Measurements from ENCODE around the gene TRPT1. TPM values are rescaled to one million over a fixed set of nuclear protein-coding genes. Genes with fewer than 3 reads are reported as not detected.

The TRPT1 gene
- total RNA-seq, 1 donor from 2014 or later = 39.0 TPM

DNA sequence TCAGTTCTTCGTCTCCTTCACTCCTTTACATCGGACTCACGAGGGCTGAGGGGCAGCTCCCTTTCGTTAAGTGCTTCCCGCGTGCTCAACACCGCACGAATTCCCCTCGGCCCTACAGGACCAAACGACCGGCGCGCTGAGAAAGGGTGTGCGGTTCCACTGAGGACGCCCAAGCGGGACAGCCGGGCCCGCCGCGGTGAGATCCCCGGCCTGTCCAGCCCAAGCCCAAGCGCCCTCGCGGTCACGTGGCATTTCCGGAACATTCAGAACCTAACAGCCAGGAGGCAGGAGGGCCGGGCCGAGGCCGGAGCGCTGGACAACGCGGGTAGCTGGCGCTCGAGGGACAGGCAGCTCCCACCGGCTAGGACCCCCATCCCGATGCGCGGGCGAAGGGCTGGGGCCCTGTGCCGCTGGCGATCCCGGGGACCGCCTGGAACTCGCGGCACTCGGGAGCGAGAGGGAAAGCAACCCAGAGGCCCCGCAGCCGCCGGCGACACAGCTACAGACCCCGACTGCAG is 40.8 kb downstream of the TRPT1 start:
- Mint-ChIP-seq H3K4me3 (ENCODE audit: unreplicated experiment) (peak overlapping the region; percentile 97), H3K4me1 (ENCODE audit: low read depth, unreplicated experiment) (peaks cover 24% of the 10 kb centered on the region), H3K27ac (ENCODE audit: unreplicated experiment) (peak overlapping the region; percentile 100), H3K27me3 (ENCODE audit: unreplicated experiment) (peaks cover 11% of the 10 kb centered on the region), H3K9me3 (ENCODE audit: unreplicated experiment) (peaks cover 5% of the 10 kb centered on the region), H3K36me3 (ENCODE audit: unreplicated experiment) (no peaks in the 10 kb centered on the region)
- peak; percentile 73 for DNase-seq
- TF ChIP-seq, protein P1, sequence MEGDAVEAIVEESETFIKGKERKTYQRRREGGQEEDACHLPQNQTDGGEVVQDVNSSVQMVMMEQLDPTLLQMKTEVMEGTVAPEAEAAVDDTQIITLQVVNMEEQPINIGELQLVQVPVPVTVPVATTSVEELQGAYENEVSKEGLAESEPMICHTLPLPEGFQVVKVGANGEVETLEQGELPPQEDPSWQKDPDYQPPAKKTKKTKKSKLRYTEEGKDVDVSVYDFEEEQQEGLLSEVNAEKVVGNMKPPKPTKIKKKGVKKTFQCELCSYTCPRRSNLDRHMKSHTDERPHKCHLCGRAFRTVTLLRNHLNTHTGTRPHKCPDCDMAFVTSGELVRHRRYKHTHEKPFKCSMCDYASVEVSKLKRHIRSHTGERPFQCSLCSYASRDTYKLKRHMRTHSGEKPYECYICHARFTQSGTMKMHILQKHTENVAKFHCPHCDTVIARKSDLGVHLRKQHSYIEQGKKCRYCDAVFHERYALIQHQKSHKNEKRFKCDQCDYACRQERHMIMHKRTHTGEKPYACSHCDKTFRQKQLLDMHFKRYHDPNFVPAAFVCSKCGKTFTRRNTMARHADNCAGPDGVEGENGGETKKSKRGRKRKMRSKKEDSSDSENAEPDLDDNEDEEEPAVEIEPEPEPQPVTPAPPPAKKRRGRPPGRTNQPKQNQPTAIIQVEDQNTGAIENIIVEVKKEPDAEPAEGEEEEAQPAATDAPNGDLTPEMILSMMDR (IDR thresholded peaks at IDR 0.05; ENCODE audit: partially characterized antibody, unreplicated experiment) = no peak

DNA sequence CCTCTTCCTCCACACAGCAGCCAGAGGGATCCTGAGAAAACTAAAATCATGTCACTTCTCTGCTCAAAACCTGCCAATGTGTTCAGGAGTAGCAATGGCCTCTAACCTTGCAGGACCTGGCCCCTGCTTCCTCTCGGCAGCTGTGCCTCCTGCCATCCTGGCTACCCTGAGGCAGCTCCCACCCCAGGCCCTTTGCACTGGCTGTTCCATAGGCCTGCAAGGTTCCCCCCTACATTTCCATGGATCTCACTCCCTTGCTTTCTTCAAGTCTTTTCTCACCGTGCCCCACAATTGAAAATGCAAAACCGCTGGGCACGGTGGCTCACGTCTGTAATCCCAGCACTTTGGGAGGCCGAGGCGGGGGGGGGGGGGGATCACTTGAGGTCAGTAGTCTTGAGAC is 42.1 kb downstream of the TRPT1 start:
- Mint-ChIP-seq H3K4me3 (ENCODE audit: unreplicated experiment) (peak overlapping the region; percentile 97), H3K4me1 (ENCODE audit: low read depth, unreplicated experiment) (peaks cover 22% of the 10 kb centered on the region)

DNA sequence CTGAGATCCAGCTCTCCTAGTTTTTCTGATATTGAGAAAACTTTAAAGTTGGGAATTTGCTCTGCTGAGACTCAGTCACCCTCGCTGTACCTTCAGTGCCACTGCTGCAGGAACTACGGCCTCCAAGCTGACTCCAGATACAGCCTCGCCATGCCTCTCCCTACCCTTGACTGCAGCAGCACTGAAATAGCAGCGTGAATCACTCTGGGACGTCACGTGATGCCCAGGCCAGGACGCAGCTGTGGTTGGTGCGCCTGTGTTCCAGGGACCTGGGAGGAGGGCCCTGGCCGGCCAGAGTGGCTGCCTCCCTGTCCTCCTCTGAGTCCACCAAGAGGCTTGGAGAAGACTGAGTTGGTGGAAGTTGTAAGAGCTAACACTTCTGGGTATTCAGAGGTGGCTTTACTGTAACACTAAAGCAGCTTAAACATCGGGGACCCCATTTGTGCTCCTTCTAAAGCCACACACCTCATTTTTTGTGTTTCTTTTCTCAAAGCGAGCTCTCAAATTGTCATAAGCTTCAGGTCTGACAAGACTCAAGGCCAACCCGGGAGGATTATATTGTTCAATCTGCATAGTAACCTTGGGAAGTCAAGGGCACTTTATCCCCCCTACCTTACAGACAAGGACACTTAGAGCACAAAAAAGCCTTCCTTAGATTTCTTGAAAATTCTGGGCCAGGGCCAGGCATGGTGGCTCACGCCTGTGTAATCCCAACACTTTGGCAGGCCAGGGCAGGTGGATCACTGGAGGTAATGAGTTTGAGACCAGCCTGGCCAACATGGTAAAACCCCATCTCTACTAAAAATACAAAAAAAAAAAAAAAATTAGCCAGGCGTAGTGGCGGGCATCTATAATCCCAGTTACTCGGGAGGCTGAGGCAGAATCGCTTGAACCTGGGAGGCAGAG is 44.2 kb downstream of the TRPT1 start:
- Mint-ChIP-seq H3K27ac (ENCODE audit: unreplicated experiment) (peak overlapping the region; percentile 83), H3K27me3 (ENCODE audit: unreplicated experiment) (peaks cover 11% of the 10 kb centered on the region), H3K36me3 (ENCODE audit: unreplicated experiment) (no peaks in the 10 kb centered on the region), H3K9me3 (ENCODE audit: unreplicated experiment) (peaks cover 14% of the 10 kb centered on the region), H3K4me3 (ENCODE audit: unreplicated experiment) (peak overlapping the region; percentile 71), H3K4me1 (ENCODE audit: low read depth, unreplicated experiment) (peaks cover 22% of the 10 kb centered on the region)
- TF ChIP-seq, protein P1 (IDR thresholded peaks at IDR 0.05; ENCODE audit: partially characterized antibody, unreplicated experiment) = no peak
- DNase-seq = peak; percentile 83

More for the DNA sequence above, 42.1 kb downstream of the TRPT1 start:
- Mint-ChIP-seq H3K27me3 (ENCODE audit: unreplicated experiment) (peaks cover 11% of the 10 kb centered on the region), H3K9me3 (ENCODE audit: unreplicated experiment) (peaks cover 5% of the 10 kb centered on the region), H3K27ac (ENCODE audit: unreplicated experiment) (peak overlapping the region; percentile 48), H3K36me3 (ENCODE audit: unreplicated experiment) (no peaks in the 10 kb centered on the region)
- TF ChIP-seq, protein P1 (IDR thresholded peaks at IDR 0.05; ENCODE audit: partially characterized antibody, unreplicated experiment) = no peak
- no peak for DNase-seq

DNA sequence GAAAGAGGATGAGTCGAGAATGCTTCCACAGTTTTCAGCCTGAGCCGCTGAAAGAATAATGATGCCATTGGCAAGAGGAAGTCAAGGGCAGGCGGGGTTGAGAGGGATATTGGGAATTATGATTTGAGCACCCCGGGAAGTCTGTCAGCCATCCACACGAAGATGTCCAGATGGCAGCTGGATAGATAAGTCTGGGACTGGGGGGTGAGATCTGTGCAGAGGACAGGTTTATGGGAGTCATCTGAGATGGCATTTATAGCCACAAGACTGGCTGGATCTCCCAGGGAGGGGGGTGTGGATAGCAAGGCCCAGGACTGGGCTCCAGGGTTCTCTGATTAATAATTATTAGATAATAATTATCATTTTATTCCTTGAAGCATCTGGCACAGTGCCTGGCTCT is 45.1 kb downstream of the TRPT1 start:
- no peak for DNase-seq
- Mint-ChIP-seq H3K36me3 (ENCODE audit: unreplicated experiment) (no peaks in the 10 kb centered on the region), H3K4me3 (ENCODE audit: unreplicated experiment) (peak overlapping the region; percentile 71), H3K4me1 (ENCODE audit: low read depth, unreplicated experiment) (peaks cover 22% of the 10 kb centered on the region), H3K27me3 (ENCODE audit: unreplicated experiment) (peaks cover 10% of the 10 kb centered on the region), H3K9me3 (ENCODE audit: unreplicated experiment) (peaks cover 12% of the 10 kb centered on the region), H3K27ac (ENCODE audit: unreplicated experiment) (peak overlapping the region; percentile 80)
- TF ChIP-seq, protein P1 (IDR thresholded peaks at IDR 0.05; ENCODE audit: partially characterized antibody, unreplicated experiment) = no peak

All from glutamatergic neuron (in vitro differentiated cells).